NCI-H1105 (cell line): Measurements from ENCODE around the gene THBS4.

ENCODE experiments used
- DNase-seq: peaks from one replicate; lab custom pipeline; 2025; lab: John Stamatoyannopoulos, UW

The THBS4 gene

DNA sequence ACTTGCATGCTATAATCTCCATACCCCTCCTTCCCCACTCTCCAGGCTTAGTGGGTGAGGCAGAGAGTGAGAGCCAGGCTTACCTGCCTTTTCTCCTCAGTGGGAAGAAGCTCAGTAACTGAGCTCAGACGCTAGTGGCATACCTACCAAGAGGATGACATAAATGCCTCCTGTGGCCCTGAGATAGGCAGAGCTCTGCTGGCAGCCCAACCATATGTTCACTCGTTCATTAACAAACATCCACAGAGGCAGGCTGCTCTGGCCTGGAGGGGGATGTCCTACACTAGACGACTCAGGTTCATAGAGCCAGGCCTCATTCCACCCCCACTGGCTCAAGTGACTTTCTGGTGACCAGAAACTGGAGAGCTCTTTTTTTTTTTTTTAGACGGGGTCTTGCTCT is 81.3 kb downstream of the THBS4 start:
- no peak for DNase-seq

DNA sequence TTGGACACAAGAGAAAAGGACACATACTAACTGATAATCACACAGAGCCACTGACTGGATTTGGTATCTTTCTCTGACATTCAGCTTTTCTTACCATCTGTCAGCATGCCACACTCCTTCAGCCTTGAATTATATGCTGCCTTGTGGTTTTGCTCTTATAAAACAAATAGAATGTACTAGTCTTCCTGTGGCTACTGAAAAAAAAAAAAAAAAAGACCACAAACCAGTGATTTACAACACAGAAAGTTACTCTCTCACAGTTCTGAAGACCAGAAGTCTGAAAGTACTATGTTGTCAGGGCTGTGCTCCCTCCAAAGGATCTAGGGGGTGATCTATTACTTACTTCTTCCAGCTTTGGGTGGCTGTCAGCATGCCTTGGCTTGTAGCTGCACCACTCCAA is 82.3 kb downstream of the THBS4 start:
- DNase-seq: no peak

DNA sequence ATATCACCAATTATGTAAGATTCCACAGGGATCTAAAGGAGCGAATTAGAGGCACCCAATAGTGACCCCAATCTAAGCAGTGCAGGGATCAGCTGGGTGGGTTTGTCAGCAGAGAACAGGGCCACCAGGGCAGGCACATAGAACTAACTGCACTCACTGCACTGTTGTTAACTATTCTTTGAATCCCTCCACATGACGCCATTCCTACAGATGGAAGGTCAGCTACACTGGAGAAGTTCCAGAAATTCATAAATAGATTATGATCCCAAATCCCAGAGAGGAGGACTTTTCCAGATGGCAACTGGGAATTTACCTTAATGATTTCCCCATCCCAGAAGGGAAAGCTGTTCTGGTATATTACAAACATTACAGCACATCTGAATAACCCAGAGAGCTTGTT is 84.2 kb downstream of the THBS4 start:
- DNase-seq: no peak

DNA sequence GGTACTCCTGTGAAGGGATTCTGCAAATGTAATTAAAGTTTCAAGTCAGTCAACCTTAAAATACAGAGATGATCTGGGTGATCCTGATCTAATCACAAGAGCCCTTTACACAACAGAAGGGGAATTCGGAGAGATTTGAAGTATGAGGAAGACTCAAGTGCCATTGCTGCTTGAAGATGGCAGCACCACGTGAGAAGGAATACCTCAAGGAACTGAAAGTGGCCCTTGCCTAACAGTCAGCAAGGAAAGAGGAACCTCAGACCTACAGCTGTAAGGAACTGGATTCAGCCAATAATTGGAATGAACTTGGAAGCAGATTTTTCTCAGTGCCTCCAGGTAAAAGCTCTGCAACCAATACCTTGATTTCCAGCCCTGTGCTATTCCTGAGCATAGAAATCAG is 87.4 kb downstream of the THBS4 start:
- DNase-seq: no peak

DNA sequence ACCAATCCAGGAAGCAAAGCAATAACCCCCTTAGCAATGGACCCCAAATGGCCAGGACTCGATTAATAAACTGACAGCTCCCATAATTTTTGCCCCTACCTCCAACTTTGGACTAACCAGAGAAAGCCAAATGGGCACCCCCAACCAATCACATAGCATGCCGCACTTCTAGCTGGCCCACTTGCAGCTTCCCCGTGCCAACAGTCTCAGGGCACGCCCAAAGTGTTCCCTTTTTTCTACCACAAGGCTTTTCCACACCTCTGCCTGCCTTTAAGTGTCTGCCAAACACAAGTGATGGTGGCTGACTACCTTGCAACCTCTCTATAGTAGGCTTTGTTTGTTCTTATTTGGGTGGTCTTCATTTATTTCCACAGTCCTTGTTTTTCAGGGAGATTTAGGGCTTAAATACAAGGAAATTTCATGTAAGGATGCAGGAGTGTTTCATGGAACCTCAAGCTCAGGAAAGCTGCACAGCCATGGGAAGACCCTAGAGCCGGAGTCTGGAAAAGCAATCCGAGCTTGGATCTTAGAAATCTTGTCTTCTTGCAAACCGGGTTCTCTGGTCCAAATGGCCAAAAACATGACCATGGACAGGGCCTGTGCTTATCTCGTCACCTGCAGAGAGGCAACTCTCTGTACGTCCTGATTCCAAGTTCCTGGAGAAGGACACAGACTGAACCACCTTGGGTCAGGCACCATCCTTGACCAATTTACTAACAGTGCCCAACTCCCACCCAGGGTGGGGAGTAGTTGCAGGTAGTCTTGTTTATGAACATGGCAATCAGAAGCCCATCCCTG is 89.2 kb downstream of the THBS4 start:
- DNase-seq: no peak

DNA sequence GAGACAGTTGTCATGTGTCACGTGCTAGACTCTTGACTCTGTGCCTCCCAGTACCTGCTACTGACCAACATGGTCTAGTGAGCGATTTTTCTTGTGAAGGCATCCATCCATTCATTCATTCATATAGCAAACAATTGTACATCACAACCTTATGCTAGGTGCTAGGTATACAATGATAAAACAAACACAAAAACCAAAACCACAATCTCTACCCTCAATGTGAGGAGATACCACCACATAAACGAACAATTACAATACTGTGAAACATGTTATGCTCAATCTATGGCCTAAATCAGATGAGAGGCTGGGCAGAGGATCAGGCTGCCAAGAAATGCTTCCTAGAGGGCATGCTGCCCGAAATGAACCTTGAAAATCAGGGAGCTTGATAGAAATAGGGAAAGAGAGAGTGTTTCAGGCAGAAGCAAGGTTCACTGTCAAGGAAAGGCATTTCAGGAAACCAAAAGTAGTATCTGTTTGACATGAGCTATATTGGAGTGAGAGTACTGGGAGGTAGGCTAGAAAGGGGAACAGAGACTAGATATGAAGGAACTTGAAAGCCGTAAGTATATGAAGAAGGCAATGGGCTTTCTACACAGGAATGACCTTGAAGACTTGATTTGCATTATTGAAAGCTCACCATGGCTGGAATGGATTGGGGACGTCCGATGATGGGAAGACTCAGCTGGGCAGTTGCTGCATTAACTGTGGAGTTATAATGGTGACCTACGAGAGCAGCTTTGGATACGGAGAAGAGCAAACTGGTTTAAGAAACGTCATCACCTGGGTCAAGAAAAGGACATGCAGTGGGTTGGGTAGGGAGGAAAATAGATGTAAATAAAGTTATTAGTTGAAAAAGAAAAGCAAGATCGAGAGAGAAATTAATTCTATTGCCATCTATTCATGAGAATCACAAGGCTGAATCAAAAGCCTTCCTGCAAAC is 90.1 kb downstream of the THBS4 start:
- no peak for DNase-seq

DNA sequence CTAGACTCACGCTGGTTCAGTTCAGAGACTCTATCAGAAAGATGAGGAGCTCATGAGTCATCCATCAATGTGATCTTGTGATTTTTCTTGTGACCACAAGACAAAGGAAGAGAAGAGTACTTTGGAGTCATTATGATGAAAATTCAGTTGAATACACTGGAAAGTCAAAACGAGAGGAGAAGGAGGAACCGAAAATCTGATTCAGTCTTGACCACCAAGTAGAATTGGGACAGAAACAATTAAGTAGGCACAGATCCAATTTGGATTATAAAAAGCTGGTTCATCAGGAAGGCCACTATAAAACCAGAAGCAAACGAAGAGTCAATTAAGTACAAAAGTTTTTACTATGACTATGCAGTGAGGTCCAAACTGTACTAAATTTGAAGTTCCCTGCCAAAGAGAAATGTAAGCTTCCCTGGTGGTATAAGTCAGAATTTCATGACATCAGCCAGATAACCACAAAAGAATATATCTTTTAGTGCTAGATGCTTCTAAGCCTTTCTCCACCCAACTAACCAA is 90.9 kb downstream of the THBS4 start:
- no peak for DNase-seq

DNA sequence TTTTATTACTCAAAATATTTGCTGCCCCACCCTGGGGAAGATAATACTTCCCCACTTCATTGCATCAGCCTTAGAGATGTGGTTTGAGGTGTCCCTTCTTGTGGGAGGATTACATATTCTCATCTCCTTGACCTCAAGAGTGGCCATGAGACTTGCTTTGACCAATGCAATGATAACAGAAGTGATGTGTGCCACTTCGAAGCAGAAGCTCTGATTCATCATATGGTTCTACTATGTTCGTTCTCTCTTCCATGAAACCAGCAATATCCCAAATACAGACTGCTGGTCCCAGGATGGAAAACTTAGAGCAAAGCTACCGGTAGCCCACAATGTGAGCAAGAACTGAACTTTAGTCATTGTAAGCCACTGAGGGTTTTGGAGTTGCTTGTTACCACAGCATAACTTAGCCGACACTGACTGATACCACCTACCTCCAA is 92.0 kb downstream of the THBS4 start:
- DNase-seq: no peak

DNA sequence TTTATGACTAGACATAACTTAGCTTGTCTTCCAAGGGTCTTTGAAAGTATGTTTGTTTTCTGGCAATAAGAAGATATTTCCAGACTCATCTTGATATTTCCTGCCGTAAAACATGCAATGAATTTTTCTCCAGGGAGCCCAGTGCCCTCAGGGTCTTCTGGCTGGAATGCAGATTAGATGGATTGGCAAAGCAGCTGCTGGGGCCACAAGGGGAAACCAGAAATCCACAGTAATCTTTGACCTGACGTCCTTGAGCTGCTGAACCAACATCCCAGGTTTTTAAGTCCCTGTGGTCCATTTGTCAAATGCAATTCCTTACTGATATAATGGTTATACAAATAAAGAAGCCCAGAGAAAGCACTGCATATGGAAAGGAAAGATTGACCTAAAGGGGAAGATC is 93.0 kb downstream of the THBS4 start:
- DNase-seq: no peak

DNA sequence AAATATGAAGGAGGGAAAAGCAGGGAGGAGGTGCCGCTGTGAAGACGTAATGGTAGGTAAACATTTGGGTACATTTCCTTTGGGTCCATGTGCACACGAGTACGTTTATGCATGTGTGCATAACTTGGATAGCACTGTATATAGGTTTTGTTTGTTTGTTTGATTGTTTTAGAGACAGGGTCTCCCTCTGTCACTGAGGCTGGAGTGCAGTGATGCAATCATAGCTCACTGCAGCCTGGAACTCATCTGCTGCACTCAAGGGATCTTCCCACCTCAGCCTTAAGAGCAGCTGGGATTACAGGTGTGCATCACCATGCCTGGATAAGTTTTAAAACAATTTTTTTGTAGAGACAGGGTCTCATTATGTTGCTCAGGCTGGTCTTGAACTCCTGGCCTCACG is 94.0 kb downstream of the THBS4 start:
- no peak for DNase-seq
